ENCODE measurements around the gene TMEM14A. TPM values are rescaled to one million over a fixed set of nuclear protein-coding genes. Genes with fewer than 3 reads are reported as not detected.

Gene TMEM14A
- total and polyA plus RNA-seq, 9 of the 15 experiments (the other 6 are each of a cell fraction or from before 2014, with no cell fraction given), result 3.5 to 43.3 (median 8.5) TPM

- TF ChIP-seq ZZZ3 (IDR thresholded peaks at IDR 0.05) (no peak), ZNF668 (CRISPR knock-in tag; IDR thresholded peaks at IDR 0.05) (no peak), ZFPM2 (CRISPR knock-in tag; IDR thresholded peaks at IDR 0.05) (no peak), PML (IDR thresholded peaks at IDR 0.05; ENCODE audit: low read length) (no peak), ZNF778 (CRISPR knock-in tag; IDR thresholded peaks at IDR 0.05) (no peak), NFIC (IDR thresholded peaks at IDR 0.05) (no peak), RBM22 (IDR thresholded peaks at IDR 0.05; ENCODE audit: low read depth, low read length, poor library complexity, severe bottlenecking) (no peak), ZBTB33 (CRISPR knock-in tag; IDR thresholded peaks at IDR 0.05) (no peak), DPF2 (IDR thresholded peaks at IDR 0.05) (peak; percentile 62; the same call in 1 of the 2 replicates), JUN (IDR thresholded peaks at IDR 0.05; ENCODE audit: borderline replicate concordance, low read depth, low read length) (0 out of 2 replicates have a peak, but pooled peaks have one; percentile 57), JUN (CRISPR knock-in tag; IDR thresholded peaks at IDR 0.05; ENCODE audit: borderline replicate concordance) (no peak), STAT6 (CRISPR knock-in tag; IDR thresholded peaks at IDR 0.05) (no peak), CHD7 (IDR thresholded peaks at IDR 0.05; ENCODE audit: low read depth, low read length) (no peak)
Measured at GRCh38 chr6:52672412-52673025, 1.6 kb downstream of the TMEM14A start (continued).

Data from K562 (cell line).